Measurements from ENCODE around the gene TRAPPC2L. TPM values are rescaled to one million over a fixed set of nuclear protein-coding genes. Genes with fewer than 3 reads are reported as not detected.

TRAPPC2L gene
- total and polyA plus RNA-seq, 2 of the 13 experiments (the other 11 are each of a cell fraction or from before 2014, with no cell fraction given): 96.3 to 107 TPM

GRCh38 chr16:88857728-88858339 is 907 bp downstream of the TRAPPC2L start (continued):
- no peak for TF ChIP-seq ZNF703 (CRISPR knock-in tag; IDR thresholded peaks at IDR 0.05; ENCODE audit: borderline replicate concordance)
- TF ChIP-seq NFATC3 (CRISPR knock-in tag; IDR thresholded peaks at IDR 0.05): 0 out of 2 replicates have a peak, but pooled peaks have one; percentile 9
- peak; percentile 79 for TF ChIP-seq SMC3 (IDR thresholded peaks at IDR 0.05; ENCODE audit: low read length)
- no peak for TF ChIP-seq ZBTB3 (CRISPR knock-in tag; IDR thresholded peaks at IDR 0.05; ENCODE audit: borderline replicate concordance, low read depth)
- no peak for TF ChIP-seq ZNF318 (CRISPR knock-in tag; IDR thresholded peaks at IDR 0.05)
- peak; percentile 40; the same call in 1 of the 2 replicates for TF ChIP-seq TGIF2 (CRISPR knock-in tag; IDR thresholded peaks at IDR 0.05)
- no peak for TF ChIP-seq FOSL2 (CRISPR knock-in tag; IDR thresholded peaks at IDR 0.05)
- TF ChIP-seq NCOA5 (CRISPR knock-in tag; IDR thresholded peaks at IDR 0.05): no peak
- TF ChIP-seq KDM3A (CRISPR knock-in tag; IDR thresholded peaks at IDR 0.05; ENCODE audit: low read depth): no peak
- no peak for TF ChIP-seq ZFP1 (CRISPR knock-in tag; IDR thresholded peaks at IDR 0.05)
- TF ChIP-seq SNAPC5 (CRISPR knock-in tag; IDR thresholded peaks at IDR 0.05; ENCODE audit: borderline replicate concordance): no peak
- no peak for TF ChIP-seq ZNF33A (CRISPR knock-in tag; IDR thresholded peaks at IDR 0.05; ENCODE audit: borderline replicate concordance)
- no peak for TF ChIP-seq KMT2A (CRISPR knock-in tag; IDR thresholded peaks at IDR 0.05)
- no peak for TF ChIP-seq TRAFD1 (CRISPR knock-in tag; IDR thresholded peaks at IDR 0.05; ENCODE audit: borderline replicate concordance)
- TF ChIP-seq ONECUT2 (CRISPR knock-in tag; IDR thresholded peaks at IDR 0.05): no peak
- no peak for TF ChIP-seq HNF4G (IDR thresholded peaks at IDR 0.05; ENCODE audit: borderline replicate concordance, low read depth, low read length)
- no peak for TF ChIP-seq HNF4G (CRISPR knock-in tag; IDR thresholded peaks at IDR 0.05; ENCODE audit: borderline replicate concordance, low read depth)
- no peak for TF ChIP-seq RCOR2 (CRISPR knock-in tag; IDR thresholded peaks at IDR 0.05)
- 0 out of 2 replicates have a peak, but pooled peaks have one; percentile 17 for TF ChIP-seq ZNF788 (CRISPR knock-in tag; IDR thresholded peaks at IDR 0.05; ENCODE audit: borderline replicate concordance)
- TF ChIP-seq ZNF160 (CRISPR knock-in tag; IDR thresholded peaks at IDR 0.05): peak; percentile 24; the same call in 1 of the 2 replicates
- TF ChIP-seq PAX8 (CRISPR knock-in tag; IDR thresholded peaks at IDR 0.05; ENCODE audit: borderline replicate concordance): no peak

All from HepG2 (cell line).